Measurements from ENCODE around the gene USP9Y. TPM values are rescaled to one million over a fixed set of nuclear protein-coding genes. Genes with fewer than 3 reads are reported as not detected.

Gene USP9Y
- total and polyA plus RNA-seq, 10 of the 15 experiments (the other 5 are each of a cell fraction or from before 2014, with no cell fraction given), result 0.08 TPM; not detected in 9

DNA sequence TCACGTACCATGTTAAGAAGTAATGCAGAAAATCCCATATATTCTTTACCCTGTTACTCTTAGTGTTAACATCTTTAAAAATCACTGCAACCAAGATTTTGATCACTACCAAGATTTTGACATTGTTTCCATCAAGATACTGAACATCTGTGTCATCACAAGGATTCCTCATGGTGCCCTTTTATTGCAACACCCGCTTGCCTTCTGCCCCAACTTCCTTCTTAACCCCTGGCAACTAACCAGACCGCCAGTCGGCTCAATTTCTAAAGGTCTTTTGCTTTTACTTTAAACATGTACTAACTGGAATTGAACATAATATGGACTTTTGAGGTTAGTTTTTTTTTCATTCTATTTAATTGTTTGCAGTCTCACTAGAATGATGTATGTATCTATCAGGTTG lies 41.7 kb downstream of the USP9Y start:
- H3K9me3 ChIP-seq (replicated peaks; ENCODE audit: control insufficient read depth, insufficient read depth, low read length), result no peaks in the 10 kb centered on the region
- intact Hi-C loops (cut with micrococcal nuclease; ENCODE audit: unreplicated experiment), result no loop called here
- DNase-seq (ENCODE audit: low read depth, low spot score) (no peak), FAIRE-seq (no peak), ATAC-seq (no peak)
- POLR2A ChIA-PET, result no interaction called here
- no peaks in the 10 kb centered on the region for H3K79me2 ChIP-seq (ENCODE audit: control insufficient read depth, insufficient read depth, low read length)
- no peaks in the 10 kb centered on the region for H3K36me3 ChIP-seq (ENCODE audit: control insufficient read depth in 2 of 2, insufficient read depth in 2 of 2, low read length in 1 of 2)
- SMC1A ChIA-PET (ENCODE audit: uncharacterized antibody, unreplicated experiment), result no interaction called here
- in situ Hi-C loops (cut with MboI), result no loop called here
- no peaks in the 10 kb centered on the region for H4K20me1 ChIP-seq (ENCODE audit: control insufficient read depth, insufficient read depth)
- H2AFZ ChIP-seq (ENCODE audit: control insufficient read depth, low read depth, low read length), result no peak overlapping the region
- no peaks in the 10 kb centered on the region for H3K27me3 ChIP-seq (replicated peaks in 1 of 2; ENCODE audit: control insufficient read depth in 2 of 2, insufficient read depth in 2 of 2, low read length in 1 of 2)
- H3K9ac ChIP-seq (ENCODE audit: control insufficient read depth, insufficient read depth, low read length), result no peak overlapping the region
- H3K4me3 ChIP-seq, result no peak overlapping the region
- no peak overlapping the region for H3K27ac ChIP-seq (ENCODE audit: control insufficient read depth, insufficient read depth)
- WGBS (ENCODE audit: insufficient coverage, insufficient replicate concordance, low lambda C conversion rate, missing lambda C conversion rate), result no CpG with 5 or more reads among the region's 4 CpGs
- no peak for TF ChIP-seq ZBTB11 (CRISPR knock-in tag; IDR thresholded peaks at IDR 0.05)
- no peak for TF ChIP-seq CREB1 (IDR thresholded peaks at IDR 0.05; ENCODE audit: low read depth)
- TF ChIP-seq ZNF622 (IDR thresholded peaks at IDR 0.05), result no peak
- TF ChIP-seq, protein P1, sequence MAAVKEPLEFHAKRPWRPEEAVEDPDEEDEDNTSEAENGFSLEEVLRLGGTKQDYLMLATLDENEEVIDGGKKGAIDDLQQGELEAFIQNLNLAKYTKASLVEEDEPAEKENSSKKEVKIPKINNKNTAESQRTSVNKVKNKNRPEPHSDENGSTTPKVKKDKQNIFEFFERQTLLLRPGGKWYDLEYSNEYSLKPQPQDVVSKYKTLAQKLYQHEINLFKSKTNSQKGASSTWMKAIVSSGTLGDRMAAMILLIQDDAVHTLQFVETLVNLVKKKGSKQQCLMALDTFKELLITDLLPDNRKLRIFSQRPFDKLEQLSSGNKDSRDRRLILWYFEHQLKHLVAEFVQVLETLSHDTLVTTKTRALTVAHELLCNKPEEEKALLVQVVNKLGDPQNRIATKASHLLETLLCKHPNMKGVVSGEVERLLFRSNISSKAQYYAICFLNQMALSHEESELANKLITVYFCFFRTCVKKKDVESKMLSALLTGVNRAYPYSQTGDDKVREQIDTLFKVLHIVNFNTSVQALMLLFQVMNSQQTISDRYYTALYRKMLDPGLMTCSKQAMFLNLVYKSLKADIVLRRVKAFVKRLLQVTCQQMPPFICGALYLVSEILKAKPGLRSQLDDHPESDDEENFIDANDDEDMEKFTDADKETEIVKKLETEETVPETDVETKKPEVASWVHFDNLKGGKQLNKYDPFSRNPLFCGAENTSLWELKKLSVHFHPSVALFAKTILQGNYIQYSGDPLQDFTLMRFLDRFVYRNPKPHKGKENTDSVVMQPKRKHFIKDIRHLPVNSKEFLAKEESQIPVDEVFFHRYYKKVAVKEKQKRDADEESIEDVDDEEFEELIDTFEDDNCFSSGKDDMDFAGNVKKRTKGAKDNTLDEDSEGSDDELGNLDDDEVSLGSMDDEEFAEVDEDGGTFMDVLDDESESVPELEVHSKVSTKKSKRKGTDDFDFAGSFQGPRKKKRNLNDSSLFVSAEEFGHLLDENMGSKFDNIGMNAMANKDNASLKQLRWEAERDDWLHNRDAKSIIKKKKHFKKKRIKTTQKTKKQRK (IDR thresholded peaks at IDR 0.05; ENCODE audit: low read depth, low read length), result no peak
- no peak for TF ChIP-seq MTA2 (IDR thresholded peaks at IDR 0.05; ENCODE audit: low read depth)
- no peak for TF ChIP-seq BCL11A (IDR thresholded peaks at IDR 0.05; ENCODE audit: low read depth, low read length)
- TF ChIP-seq ZNF207 (IDR thresholded peaks at IDR 0.05; ENCODE audit: borderline replicate concordance), result no peak
- TF ChIP-seq MTA3 (IDR thresholded peaks at IDR 0.05; ENCODE audit: borderline replicate concordance, low read length), result no peak
- TF ChIP-seq ATF2 (IDR thresholded peaks at IDR 0.05; ENCODE audit: low read length), result no peak
- TF ChIP-seq IRF4 (IDR thresholded peaks at IDR 0.05; ENCODE audit: low read depth, low read length), result no peak
- TF ChIP-seq ZBED1 (IDR thresholded peaks at IDR 0.05; ENCODE audit: borderline replicate concordance), result no peak
- TF ChIP-seq EED (IDR thresholded peaks at IDR 0.05; ENCODE audit: low read depth), result no peak
- no peak for TF ChIP-seq USF2 (IDR thresholded peaks at IDR 0.05; ENCODE audit: borderline replicate concordance, low read depth, low read length)
- TF ChIP-seq ELK1 (IDR thresholded peaks at IDR 0.05; ENCODE audit: low read depth, low read length), result no peak
- TF ChIP-seq SMAD5 (IDR thresholded peaks at IDR 0.05; ENCODE audit: low read depth), result no peak
- no peak overlapping the region for H3K4me2 ChIP-seq (ENCODE audit: control insufficient read depth, insufficient read depth)
- no TSS peak for BruUV-seq (replicated peaks)
- H3K4me1 ChIP-seq (ENCODE audit: control insufficient read depth, insufficient read depth, low read length), result no peaks in the 10 kb centered on the region
- RAD21 ChIA-PET (ENCODE audit: unreplicated experiment), result no interaction called here
- CTCF ChIA-PET, result no interaction called here

Data from GM12878 (cell line).